Forelimb muscle (tissue), 1 donor: ENCODE data around the gene MEGF6. TPM values are rescaled to one million over a fixed set of nuclear protein-coding genes. Genes with fewer than 3 reads are reported as not detected.
"Not testable (repeated sequence)": the region's sequence is repeated elsewhere in the genome, so short reads cannot be mapped to it uniquely, and the experiment has no call there.

ENCODE experiments used
- DNase-seq: peaks from one replicate; pipeline ENCODE4 v3.0.0-alpha.2; 2013; ENCODE audit warnings: low read depth
- polyA plus RNA-seq: library from polyadenylated mRNA; unstranded; fragments of 120-200 nt; gene quantifications from one replicate; pipeline ENCODE4 v1.2.1, GENCODE V29; 2013; ENCODE audit not compliant: insufficient read length

MEGF6 gene
- polyA plus RNA-seq, 1 donor, result 10.2 TPM

GRCh38 chr1:3593334-3593733 is 18.0 kb downstream of the MEGF6 start:
- DNase-seq, result no peak

GRCh38 chr1:3590951-3591865 is 20.1 kb downstream of the MEGF6 start:
- DNase-seq, result no peak

DNA sequence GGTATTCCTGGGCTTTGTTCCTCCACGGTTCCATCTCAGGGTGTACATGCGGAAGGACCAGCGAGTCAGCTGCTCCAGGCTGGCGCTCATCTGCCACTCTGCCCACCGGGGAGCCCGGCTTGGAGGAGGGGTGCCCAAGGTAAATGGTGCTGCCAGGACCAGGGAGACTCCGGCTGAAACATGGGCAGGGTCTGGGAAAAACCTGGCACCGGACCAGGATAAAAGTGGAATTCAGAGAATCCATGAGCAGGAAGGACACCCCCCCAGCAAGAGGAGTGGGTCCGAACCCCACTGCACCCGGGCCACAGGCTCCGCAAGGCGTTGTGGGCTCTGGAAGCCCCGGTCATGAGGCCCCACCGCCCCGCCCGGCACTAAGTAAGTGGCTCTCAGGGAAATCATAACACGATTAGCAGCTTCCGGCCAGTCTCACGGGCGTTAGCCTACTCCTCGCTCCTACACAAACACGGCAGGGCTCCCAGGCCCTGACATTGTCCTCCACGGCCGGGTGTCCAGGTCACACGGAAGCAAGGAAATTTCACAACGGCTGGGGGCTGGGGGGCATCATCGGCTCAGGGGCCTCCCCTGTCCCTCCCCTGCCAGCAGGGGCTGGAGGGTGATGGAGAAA is 21.1 kb downstream of the MEGF6 start:
- DNase-seq, result no peak

DNA sequence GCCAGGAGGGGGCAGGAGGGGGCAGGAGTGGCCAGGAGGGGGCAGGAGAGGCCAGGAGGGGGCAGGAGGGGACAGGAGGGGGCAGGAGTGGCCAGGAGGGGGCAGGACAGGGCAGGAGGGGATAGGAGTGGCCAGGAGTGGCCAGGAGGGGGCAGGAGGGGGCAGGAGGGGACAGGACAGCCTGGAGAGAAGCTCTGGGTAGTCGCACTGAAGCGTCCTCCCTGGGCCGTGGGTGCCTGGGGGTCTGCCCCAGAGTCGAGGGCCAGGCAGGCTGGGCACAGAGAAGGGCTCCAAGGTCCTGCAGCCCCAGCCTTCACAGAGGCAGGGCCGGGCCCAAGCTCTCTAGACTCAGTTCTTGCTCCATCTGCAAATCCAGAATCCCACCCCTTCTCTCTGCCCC is 22.9 kb downstream of the MEGF6 start:
- no peak for DNase-seq

- no peak for DNase-seq
These were observed 24.1 kb downstream of the MEGF6 start for GRCh38 chr1:3586986-3587759.

- no peak for DNase-seq
These were observed 25.3 kb downstream of the MEGF6 start for GRCh38 chr1:3585940-3586568.

- not testable (repeated sequence) for DNase-seq
These were observed 25.9 kb downstream of the MEGF6 start for GRCh38 chr1:3585353-3585868.

DNA sequence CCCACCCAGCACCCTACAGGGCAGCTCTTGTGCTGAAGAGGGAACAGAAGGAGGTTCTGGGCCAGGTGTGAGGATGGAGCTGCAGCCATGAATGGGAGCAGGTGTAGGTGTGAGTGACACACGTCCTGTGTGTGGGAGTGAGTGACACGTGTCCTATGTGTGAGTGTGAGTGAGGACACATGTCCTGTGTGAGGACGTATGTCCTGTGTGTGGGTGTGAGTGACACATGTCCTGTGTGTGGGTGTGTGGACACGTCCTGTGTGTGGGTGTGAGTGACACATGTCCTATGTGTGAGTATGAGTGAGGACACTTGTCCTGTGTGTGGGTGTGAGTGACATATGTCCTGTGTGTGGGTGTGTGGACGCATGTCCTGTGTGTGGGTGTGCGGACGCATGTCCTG is 26.4 kb downstream of the MEGF6 start:
- no peak for DNase-seq

- not testable (repeated sequence) for DNase-seq
These were observed 27.6 kb downstream of the MEGF6 start for GRCh38 chr1:3583751-3584150.

DNA sequence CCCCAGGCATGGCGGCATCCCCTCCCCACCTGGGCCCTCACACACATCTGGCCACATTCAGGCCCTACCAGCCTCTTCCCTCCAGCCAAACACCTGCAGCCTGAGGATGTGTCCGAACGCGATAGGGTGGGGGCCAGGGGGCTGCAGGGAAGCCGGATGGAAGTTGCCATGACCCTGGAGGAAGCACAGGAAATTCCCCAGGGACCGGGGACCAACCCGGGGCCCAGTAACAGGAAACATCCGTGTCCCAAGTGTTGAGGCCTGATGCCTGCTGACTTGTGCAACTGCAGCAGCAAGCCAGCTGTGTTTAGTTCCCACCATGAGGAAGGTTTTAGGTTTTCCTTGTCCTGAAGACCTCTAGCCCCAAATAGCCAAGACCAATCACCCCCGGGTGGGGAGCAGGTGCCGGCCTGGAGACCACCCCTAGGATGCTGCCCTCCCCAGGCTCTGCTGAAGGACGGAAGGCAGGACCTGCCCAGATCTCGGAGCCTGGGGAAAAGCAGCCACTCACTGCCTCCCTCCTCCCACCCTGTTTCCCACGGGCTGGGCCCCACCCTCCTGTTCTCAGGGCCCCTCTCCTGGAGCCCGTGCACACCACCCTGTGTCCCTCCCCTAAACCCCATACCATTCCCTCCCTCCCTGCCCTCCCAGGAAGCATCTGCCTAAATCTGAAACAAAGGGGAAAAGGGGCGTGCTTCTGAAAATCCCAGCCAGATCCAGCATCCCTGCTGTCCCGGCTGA is 29.8 kb downstream of the MEGF6 start:
- DNase-seq, result no peak

GRCh38 chr1:3580231-3580630 is 31.1 kb downstream of the MEGF6 start:
- no peak for DNase-seq

GRCh38 chr1:3579626-3580025 is 31.7 kb downstream of the MEGF6 start:
- no peak for DNase-seq

DNA sequence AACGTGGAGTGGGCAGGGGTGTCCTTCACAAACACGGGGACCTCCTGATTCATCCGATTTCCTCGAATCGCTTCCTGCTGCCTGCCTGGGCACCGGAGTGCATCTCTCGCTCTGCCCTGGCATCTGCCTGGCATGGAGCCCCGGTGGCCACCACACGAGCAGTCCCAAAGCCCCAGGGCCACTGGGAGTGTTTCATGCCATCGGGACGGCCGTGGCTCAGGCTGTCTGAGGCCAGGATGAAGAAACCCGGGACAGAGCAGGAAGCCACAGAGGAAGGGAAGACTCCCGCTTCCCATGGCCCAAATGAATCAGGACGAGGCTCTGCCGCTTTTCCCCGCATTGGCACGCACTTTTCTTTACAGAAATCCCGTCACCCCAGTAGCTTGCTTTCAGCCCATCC is 32.4 kb downstream of the MEGF6 start:
- DNase-seq, result no peak

DNA sequence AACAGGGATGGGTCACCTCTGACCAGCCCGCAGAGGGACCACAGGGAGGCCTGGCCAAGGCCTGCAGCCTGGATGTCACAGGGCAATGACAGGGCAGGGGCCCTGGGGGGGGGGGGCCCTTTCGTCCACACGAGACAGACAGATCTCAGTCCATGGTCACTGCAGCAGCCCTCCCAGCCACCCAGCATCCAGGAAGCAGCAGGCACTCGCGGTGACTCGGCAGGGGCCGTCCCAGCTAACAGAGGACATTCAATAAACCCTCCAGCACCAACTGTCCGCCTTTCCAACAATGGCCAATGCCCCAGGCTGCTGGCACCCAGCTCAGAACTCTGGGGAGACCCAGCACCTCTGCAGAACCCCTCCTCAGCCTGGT is 32.9 kb downstream of the MEGF6 start:
- no peak for DNase-seq

- no peak for DNase-seq
These were observed 33.4 kb downstream of the MEGF6 start for GRCh38 chr1:3577711-3578432.

GRCh38 chr1:3577300-3577699 is 34.0 kb downstream of the MEGF6 start:
- no peak for DNase-seq

- no peak for DNase-seq
These were observed 35.3 kb downstream of the MEGF6 start for GRCh38 chr1:3575993-3576392.

GRCh38 chr1:3575515-3575914 is 35.8 kb downstream of the MEGF6 start:
- not testable (repeated sequence) for DNase-seq

GRCh38 chr1:3573500-3573899 is 37.8 kb downstream of the MEGF6 start:
- no peak for DNase-seq

GRCh38 chr1:3572638-3573037 is 38.7 kb downstream of the MEGF6 start:
- DNase-seq, result not testable (repeated sequence)
